Measurements from ENCODE around the gene NDRG4. TPM values are rescaled to one million over a fixed set of nuclear protein-coding genes. Genes with fewer than 3 reads are reported as not detected.

Gene NDRG4
- total RNA-seq, 1 experiment from 2014 or later, result 8.6 TPM

DNA sequence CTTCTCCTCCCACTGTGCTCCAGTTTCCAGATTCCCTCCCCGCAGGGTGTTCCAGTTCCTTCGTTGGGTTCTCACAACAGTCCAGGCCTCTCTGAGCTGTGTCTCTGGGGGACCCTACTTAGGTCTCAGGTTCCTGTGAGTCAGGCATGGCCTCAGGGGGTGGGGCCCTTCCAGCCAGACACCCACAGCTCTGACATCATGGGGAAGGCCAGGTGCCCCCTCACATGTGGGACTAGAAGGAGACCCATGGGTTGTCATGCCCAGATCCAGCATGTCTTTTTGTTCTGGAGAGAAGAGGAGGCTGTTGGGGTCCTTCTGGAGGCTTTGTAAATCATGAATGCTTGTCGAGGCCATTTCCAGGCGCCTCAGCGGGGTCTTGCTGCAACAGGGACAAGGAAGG lies 32.0 kb upstream of the NDRG4 start:
- no peak overlapping the region for H2AFZ ChIP-seq (ENCODE audit: low read depth, low read length, poor library complexity, severe bottlenecking)
- no TSS peak for BruUV-seq (replicated peaks)
- TF ChIP-seq YY1 (IDR thresholded peaks at IDR 0.05; ENCODE audit: extremely low read depth, insufficient replicate concordance, low read depth, low read length), result no peak
- no peak for TF ChIP-seq ELF1 (IDR thresholded peaks at IDR 0.05; ENCODE audit: borderline replicate concordance, low read depth)
- no peak for TF ChIP-seq SP1 (IDR thresholded peaks at IDR 0.05; ENCODE audit: low read depth)
- TF ChIP-seq RAD21 (IDR thresholded peaks at IDR 0.05; ENCODE audit: low read depth), result no peak
- TF ChIP-seq TCF7L2 (IDR thresholded peaks at IDR 0.05; ENCODE audit: borderline replicate concordance, extremely low read depth, insufficient read depth, insufficient read length), result no peak
- CTCF ChIA-PET, result interaction anchor here (1.0 kb wide), 1 partner anchor 9 kb away, joined by 3 read pairs; no protein-coding TSS in a partner anchor
- no peaks in the 10 kb centered on the region for H4K20me1 ChIP-seq (ENCODE audit: insufficient read depth)
- no peak overlapping the region for H3K27ac ChIP-seq (ENCODE audit: low read depth, low read length)
- no peaks in the 10 kb centered on the region for H3K36me3 ChIP-seq (ENCODE audit: control insufficient read depth in 1 of 2, insufficient read depth in 2 of 2, low read length in 2 of 2)
- H3K9ac ChIP-seq (ENCODE audit: low read length), result no peak overlapping the region
- RAD21 ChIA-PET (ENCODE audit: low non-redundant PET in 1 of 2, low total read pairs in 2 of 2, uncharacterized antibody in 2 of 2, unreplicated experiment in 2 of 2), result no interaction called here
- H3K9me2 ChIP-seq (ENCODE audit: insufficient read depth), result no peaks in the 10 kb centered on the region
- POLR2A ChIA-PET, result no interaction called here
- H3K79me2 ChIP-seq (ENCODE audit: insufficient read depth, low read length), result no peaks in the 10 kb centered on the region
- H3K9me3 ChIP-seq (ENCODE audit: control insufficient read depth in 1 of 2, insufficient read depth in 1 of 2, low read depth in 1 of 2, low read length in 2 of 2), result no peaks in the 10 kb centered on the region
- intact Hi-C loops (cut with micrococcal nuclease), result no loop called here
- no peaks in the 10 kb centered on the region for H3K27me3 ChIP-seq (ENCODE audit: insufficient read depth, low read length)
- H3K4me2 ChIP-seq (ENCODE audit: low read length), result no peak overlapping the region
- no peak for ATAC-seq
- H3K4me1 ChIP-seq (ENCODE audit: control insufficient read depth in 1 of 2, insufficient read depth in 2 of 2, low read length in 2 of 2), result no peaks in the 10 kb centered on the region
- no peak overlapping the region for H3K4me3 ChIP-seq (replicated peaks in 1 of 2; ENCODE audit: low read depth in 1 of 2, low read length in 2 of 2)
- no peak for DNase-seq (ENCODE audit: low read depth, low spot score)

DNA sequence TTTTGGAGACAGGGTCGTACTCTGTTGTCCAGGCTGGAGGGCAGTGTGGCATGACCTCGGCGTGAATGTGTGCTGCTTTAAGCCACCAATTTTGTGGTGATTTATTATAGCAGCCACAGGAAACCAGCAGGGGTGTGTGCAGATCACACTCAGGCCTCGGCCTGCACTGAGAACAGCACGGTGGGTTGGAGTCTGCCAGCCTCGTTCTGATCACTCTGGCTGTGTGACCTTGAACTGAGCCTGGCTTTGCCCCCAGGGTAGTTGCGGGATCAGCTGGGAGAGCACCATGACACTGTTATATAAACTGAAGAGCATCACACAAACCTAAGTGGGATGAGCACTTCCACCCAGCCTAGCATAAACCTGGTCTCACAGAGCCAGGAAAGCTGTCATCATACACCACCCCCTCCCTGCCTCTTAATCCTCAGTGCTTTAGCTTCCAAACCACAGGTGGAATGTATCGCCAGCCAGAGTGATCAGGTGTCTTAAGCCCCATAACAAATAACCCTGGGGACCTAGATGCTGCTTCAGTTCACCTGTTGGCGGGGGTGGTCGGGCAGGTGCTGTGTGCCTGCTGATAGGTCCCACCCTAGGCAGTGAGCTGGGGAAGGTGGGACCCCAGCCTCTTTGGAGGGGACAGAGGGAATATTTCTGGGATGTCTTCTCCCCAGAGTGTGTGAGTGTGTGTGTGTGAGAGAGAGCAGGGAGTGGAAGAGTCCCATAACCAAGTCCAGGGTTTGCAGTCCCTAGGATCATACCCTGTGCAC lies 28.6 kb upstream of the NDRG4 start:
- intact Hi-C loops (cut with micrococcal nuclease), result no loop called here
- ATAC-seq (no peak), DNase-seq (ENCODE audit: low read depth, low spot score) (no peak)
- ChIA-PET POLR2A (no interaction called here), CTCF (interaction anchor here (1.0 kb wide), 1 partner anchor 135 kb away, joined by 4 read pairs; no protein-coding TSS in a partner anchor), RAD21 (ENCODE audit: low non-redundant PET in 1 of 2, low total read pairs in 2 of 2, uncharacterized antibody in 2 of 2, unreplicated experiment in 2 of 2) (interaction anchor here in 1 of 2 experiments (0.7 kb wide), 1 partner anchor 190 kb away, joined by 4 read pairs; no protein-coding TSS in a partner anchor)
- H3K9me3 ChIP-seq (ENCODE audit: control insufficient read depth in 1 of 2, insufficient read depth in 1 of 2, low read depth in 1 of 2, low read length in 2 of 2), result no peaks in the 10 kb centered on the region
- H3K36me3 ChIP-seq (ENCODE audit: control insufficient read depth in 1 of 2, insufficient read depth in 2 of 2, low read length in 2 of 2), result no peaks in the 10 kb centered on the region
- no peak overlapping the region for H3K27ac ChIP-seq (ENCODE audit: low read depth, low read length)
- no peaks in the 10 kb centered on the region for H3K79me2 ChIP-seq (ENCODE audit: insufficient read depth, low read length)
- H3K4me3 ChIP-seq (replicated peaks in 1 of 2; ENCODE audit: low read depth in 1 of 2, low read length in 2 of 2), result no peak overlapping the region
- no peaks in the 10 kb centered on the region for H3K27me3 ChIP-seq (ENCODE audit: insufficient read depth, low read length)
- H4K20me1 ChIP-seq (ENCODE audit: insufficient read depth), result no peaks in the 10 kb centered on the region
- no peak overlapping the region for H3K4me2 ChIP-seq (ENCODE audit: low read length)
- no peaks in the 10 kb centered on the region for H3K9me2 ChIP-seq (ENCODE audit: insufficient read depth)
- H3K4me1 ChIP-seq (ENCODE audit: control insufficient read depth in 1 of 2, insufficient read depth in 2 of 2, low read length in 2 of 2), result no peaks in the 10 kb centered on the region
- BruUV-seq (replicated peaks), result no TSS peak
- no peak overlapping the region for H3K9ac ChIP-seq (ENCODE audit: low read length)
- H2AFZ ChIP-seq (ENCODE audit: low read depth, low read length, poor library complexity, severe bottlenecking), result no peak overlapping the region
- no peak for TF ChIP-seq ZFX (IDR thresholded peaks at IDR 0.05)
- no peak for TF ChIP-seq SIN3A (IDR thresholded peaks at IDR 0.05; ENCODE audit: low read depth)
- no peak for TF ChIP-seq ELF1 (IDR thresholded peaks at IDR 0.05; ENCODE audit: borderline replicate concordance, low read depth)
- TF ChIP-seq EGR1 (IDR thresholded peaks at IDR 0.05; ENCODE audit: low read depth), result no peak
- no peak for TF ChIP-seq POLR2A (IDR thresholded peaks at IDR 0.05; ENCODE audit: borderline replicate concordance, extremely low read depth, insufficient read depth, insufficient read length)
- TF ChIP-seq, protein P1, sequence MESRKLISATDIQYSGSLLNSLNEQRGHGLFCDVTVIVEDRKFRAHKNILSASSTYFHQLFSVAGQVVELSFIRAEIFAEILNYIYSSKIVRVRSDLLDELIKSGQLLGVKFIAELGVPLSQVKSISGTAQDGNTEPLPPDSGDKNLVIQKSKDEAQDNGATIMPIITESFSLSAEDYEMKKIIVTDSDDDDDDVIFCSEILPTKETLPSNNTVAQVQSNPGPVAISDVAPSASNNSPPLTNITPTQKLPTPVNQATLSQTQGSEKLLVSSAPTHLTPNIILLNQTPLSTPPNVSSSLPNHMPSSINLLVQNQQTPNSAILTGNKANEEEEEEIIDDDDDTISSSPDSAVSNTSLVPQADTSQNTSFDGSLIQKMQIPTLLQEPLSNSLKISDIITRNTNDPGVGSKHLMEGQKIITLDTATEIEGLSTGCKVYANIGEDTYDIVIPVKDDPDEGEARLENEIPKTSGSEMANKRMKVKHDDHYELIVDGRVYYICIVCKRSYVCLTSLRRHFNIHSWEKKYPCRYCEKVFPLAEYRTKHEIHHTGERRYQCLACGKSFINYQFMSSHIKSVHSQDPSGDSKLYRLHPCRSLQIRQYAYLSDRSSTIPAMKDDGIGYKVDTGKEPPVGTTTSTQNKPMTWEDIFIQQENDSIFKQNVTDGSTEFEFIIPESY (IDR thresholded peaks at IDR 0.05; ENCODE audit: extremely low read depth, insufficient replicate concordance, low read length), result no peak
- TF ChIP-seq ATF3 (IDR thresholded peaks at IDR 0.05), result no peak
- no peak for TF ChIP-seq RAD21 (IDR thresholded peaks at IDR 0.05; ENCODE audit: low read depth)
- TF ChIP-seq CBX3 (IDR thresholded peaks at IDR 0.05; ENCODE audit: low read depth), result no peak
- TF ChIP-seq REST (IDR thresholded peaks at IDR 0.05; ENCODE audit: low read depth), result no peak
- no peak for TF ChIP-seq TCF7L2 (IDR thresholded peaks at IDR 0.05; ENCODE audit: borderline replicate concordance, extremely low read depth, insufficient read depth, insufficient read length)

All from HCT116 (cell line).